Measurements from ENCODE around the gene ELP6.
"Not testable (repeated sequence)": the region's sequence is repeated elsewhere in the genome, so short reads cannot be mapped to it uniquely, and the experiment has no call there.

ELP6 gene

GRCh38 chr3:47505267-47505666 is 8.2 kb downstream of the ELP6 start:
- not testable (repeated sequence) for H3K4ac ChIP-seq (ENCODE audit: low read depth in 1 of 2, low read length in 2 of 2); H3K9me3 ChIP-seq (ENCODE audit: control insufficient read depth, low read length); H2AFZ ChIP-seq (ENCODE audit: low read depth, low read length); H3K4me2 ChIP-seq (ENCODE audit: low read length, poor library complexity, severe bottlenecking); H4K91ac ChIP-seq (ENCODE audit: low read length); H3K18ac ChIP-seq (ENCODE audit: low read depth in 1 of 2, low read length in 2 of 2); H3K27me3 ChIP-seq (ENCODE audit: control insufficient read depth in 1 of 2, insufficient read depth in 1 of 2, low read length in 2 of 2); H3K23ac ChIP-seq (ENCODE audit: low read length in 2 of 2); H2AK5ac ChIP-seq (ENCODE audit: low read length, severe bottlenecking); H3K4me1 ChIP-seq (ENCODE audit: control insufficient read depth, insufficient read depth, low read depth, low read length); H2BK120ac ChIP-seq (ENCODE audit: low read depth, low read length); H3K14ac ChIP-seq (ENCODE audit: low read length in 2 of 2); DNase-seq; H3K9ac ChIP-seq (ENCODE audit: low read length); H4K8ac ChIP-seq (ENCODE audit: low read length); H3K27ac ChIP-seq (ENCODE audit: low read length, poor library complexity, severe bottlenecking); H2BK15ac ChIP-seq (ENCODE audit: low read depth, poor library complexity, severe bottlenecking); H2BK5ac ChIP-seq (ENCODE audit: low read depth, low read length, poor library complexity, severe bottlenecking); H3K4me3 ChIP-seq (ENCODE audit: insufficient read depth in 1 of 2, low read depth in 1 of 2, low read length in 2 of 2); H2BK12ac ChIP-seq (ENCODE audit: low read length in 2 of 2)
- Histone ChIP-seq H3K36me3 (ENCODE audit: control insufficient read depth in 1 of 2, insufficient read depth in 2 of 2, low read depth in 1 of 2, low read length in 2 of 2) (peaks cover 53 to 69% of the 10 kb centered on the region in 2 experiments), H3K79me1 (replicated peaks; ENCODE audit: low read length, poor library complexity, severe bottlenecking) (peaks cover 26% of the 10 kb centered on the region)
- 97% methylated on average over 6 of the region's 6 CpGs for WGBS

- DNase-seq, result no peak
- H2BK120ac ChIP-seq (ENCODE audit: low read depth, low read length), result no peak overlapping the region
- H2AFZ ChIP-seq (ENCODE audit: low read depth, low read length), result no peak overlapping the region
- no peak overlapping the region for H3K27ac ChIP-seq (ENCODE audit: low read length, poor library complexity, severe bottlenecking)
- H3K36me3 ChIP-seq (ENCODE audit: control insufficient read depth in 1 of 2, insufficient read depth in 2 of 2, low read depth in 1 of 2, low read length in 2 of 2), result peaks cover 50 to 64% of the 10 kb centered on the region in 2 experiments
- no peak overlapping the region for H2AK5ac ChIP-seq (ENCODE audit: low read length, severe bottlenecking)
- H3K27me3 ChIP-seq (ENCODE audit: control insufficient read depth in 1 of 2, insufficient read depth in 1 of 2, low read length in 2 of 2), result no peaks in the 10 kb centered on the region
- H2BK5ac ChIP-seq (ENCODE audit: low read depth, low read length, poor library complexity, severe bottlenecking), result no peak overlapping the region
- no peak overlapping the region for H2BK12ac ChIP-seq (ENCODE audit: low read length in 2 of 2)
- H3K4me3 ChIP-seq (ENCODE audit: insufficient read depth in 1 of 2, low read depth in 1 of 2, low read length in 2 of 2), result no peak overlapping the region
- H3K23ac ChIP-seq (ENCODE audit: low read length in 2 of 2), result no peak overlapping the region
- 94% methylated on average over 7 of the region's 7 CpGs for WGBS
- no peak overlapping the region for H4K8ac ChIP-seq (ENCODE audit: low read length)
- no peak overlapping the region for H4K91ac ChIP-seq (ENCODE audit: low read length)
- no peak overlapping the region for H2BK15ac ChIP-seq (ENCODE audit: low read depth, poor library complexity, severe bottlenecking)
- H3K4ac ChIP-seq (ENCODE audit: low read depth in 1 of 2, low read length in 2 of 2), result no peak overlapping the region
- no peak overlapping the region for H3K14ac ChIP-seq (ENCODE audit: low read length in 2 of 2)
- no peak overlapping the region for H3K9ac ChIP-seq (ENCODE audit: low read length)
- no peak overlapping the region for H3K4me2 ChIP-seq (ENCODE audit: low read length, poor library complexity, severe bottlenecking)
- no peaks in the 10 kb centered on the region for H3K4me1 ChIP-seq (ENCODE audit: control insufficient read depth, insufficient read depth, low read depth, low read length)
- no peak overlapping the region for H3K18ac ChIP-seq (ENCODE audit: low read depth in 1 of 2, low read length in 2 of 2)
- peaks cover 26% of the 10 kb centered on the region for H3K79me1 ChIP-seq (replicated peaks; ENCODE audit: low read length, poor library complexity, severe bottlenecking)
- no peaks in the 10 kb centered on the region for H3K9me3 ChIP-seq (ENCODE audit: control insufficient read depth, low read length)
Observed at GRCh38 chr3:47504113-47504512, 9.4 kb downstream of the ELP6 start.

GRCh38 chr3:47503033-47503432 is 10.5 kb downstream of the ELP6 start:
- H3K4ac ChIP-seq (ENCODE audit: low read depth in 1 of 2, low read length in 2 of 2), result no peak overlapping the region
- 95% methylated on average over 2 of the region's 2 CpGs for WGBS

GRCh38 chr3:47496892-47497291 is 16.6 kb downstream of the ELP6 start:
- Histone ChIP-seq H3K36me3 (ENCODE audit: control insufficient read depth in 1 of 2, insufficient read depth in 2 of 2, low read depth in 1 of 2, low read length in 2 of 2) (peaks cover 50 to 62% of the 10 kb centered on the region in 2 experiments), H3K9ac (ENCODE audit: low read length) (no peak overlapping the region), H3K79me1 (replicated peaks; ENCODE audit: low read length, poor library complexity, severe bottlenecking) (peaks cover 21% of the 10 kb centered on the region), H3K4me1 (ENCODE audit: control insufficient read depth, insufficient read depth, low read depth, low read length) (no peaks in the 10 kb centered on the region), H2AFZ (ENCODE audit: low read depth, low read length) (no peak overlapping the region), H3K27ac (ENCODE audit: low read length, poor library complexity, severe bottlenecking) (no peak overlapping the region), H2BK5ac (ENCODE audit: low read depth, low read length, poor library complexity, severe bottlenecking) (no peak overlapping the region), H3K4ac (ENCODE audit: low read depth in 1 of 2, low read length in 2 of 2) (no peak overlapping the region), H3K4me2 (ENCODE audit: low read length, poor library complexity, severe bottlenecking) (no peak overlapping the region), H4K8ac (ENCODE audit: low read length) (no peak overlapping the region), H3K4me3 (ENCODE audit: insufficient read depth in 1 of 2, low read depth in 1 of 2, low read length in 2 of 2) (no peak overlapping the region), H2BK12ac (ENCODE audit: low read length in 2 of 2) (no peak overlapping the region), H2AK5ac (ENCODE audit: low read length, severe bottlenecking) (no peak overlapping the region), H3K9me3 (ENCODE audit: control insufficient read depth, low read length) (no peaks in the 10 kb centered on the region), H3K27me3 (ENCODE audit: control insufficient read depth in 1 of 2, insufficient read depth in 1 of 2, low read length in 2 of 2) (no peaks in the 10 kb centered on the region), H3K14ac (ENCODE audit: low read length in 2 of 2) (no peak overlapping the region), H3K18ac (ENCODE audit: low read depth in 1 of 2, low read length in 2 of 2) (no peak overlapping the region), H2BK15ac (ENCODE audit: low read depth, poor library complexity, severe bottlenecking) (no peak overlapping the region), H2BK120ac (ENCODE audit: low read depth, low read length) (no peak overlapping the region), H4K91ac (ENCODE audit: low read length) (no peak overlapping the region), H3K23ac (ENCODE audit: low read length in 2 of 2) (no peak overlapping the region)
- no peak for DNase-seq

More at GRCh38 chr3:47503033-47503432, 10.5 kb downstream of the ELP6 start:
- Histone ChIP-seq H3K4me1 (ENCODE audit: control insufficient read depth, insufficient read depth, low read depth, low read length) (no peaks in the 10 kb centered on the region), H3K4me3 (ENCODE audit: insufficient read depth in 1 of 2, low read depth in 1 of 2, low read length in 2 of 2) (no peak overlapping the region), H3K36me3 (ENCODE audit: control insufficient read depth in 1 of 2, insufficient read depth in 2 of 2, low read depth in 1 of 2, low read length in 2 of 2) (peaks cover 55 to 68% of the 10 kb centered on the region in 2 experiments), H4K8ac (ENCODE audit: low read length) (no peak overlapping the region), H3K27me3 (ENCODE audit: control insufficient read depth in 1 of 2, insufficient read depth in 1 of 2, low read length in 2 of 2) (no peaks in the 10 kb centered on the region), H3K18ac (ENCODE audit: low read depth in 1 of 2, low read length in 2 of 2) (no peak overlapping the region), H3K79me1 (replicated peaks; ENCODE audit: low read length, poor library complexity, severe bottlenecking) (peaks cover 27% of the 10 kb centered on the region), H2BK15ac (ENCODE audit: low read depth, poor library complexity, severe bottlenecking) (no peak overlapping the region), H3K4me2 (ENCODE audit: low read length, poor library complexity, severe bottlenecking) (no peak overlapping the region), H2BK12ac (ENCODE audit: low read length in 2 of 2) (no peak overlapping the region), H3K9me3 (ENCODE audit: control insufficient read depth, low read length) (no peaks in the 10 kb centered on the region), H3K27ac (ENCODE audit: low read length, poor library complexity, severe bottlenecking) (no peak overlapping the region), H2BK5ac (ENCODE audit: low read depth, low read length, poor library complexity, severe bottlenecking) (no peak overlapping the region), H3K23ac (ENCODE audit: low read length in 2 of 2) (no peak overlapping the region), H2AFZ (ENCODE audit: low read depth, low read length) (no peak overlapping the region), H2BK120ac (ENCODE audit: low read depth, low read length) (no peak overlapping the region), H2AK5ac (ENCODE audit: low read length, severe bottlenecking) (no peak overlapping the region), H3K14ac (ENCODE audit: low read length in 2 of 2) (no peak overlapping the region), H4K91ac (ENCODE audit: low read length) (no peak overlapping the region), H3K9ac (ENCODE audit: low read length) (no peak overlapping the region)
- no peak for DNase-seq

Data from mesenchymal stem cell (in vitro differentiated cells and primary cell).